AG04449 (cell line): ENCODE data around the gene CCDC186.
A peak's percentile ranks its signal among the peaks of the same experiment; 100 is the strongest.

ENCODE experiments used
- CTCF ChIA-PET: fragments of 350-600 bp; formaldehyde crosslinking; extraction: SDS; loops from one replicate; lab custom pipeline; 2021; ENCODE audit warnings: antibody characterized with exemption; lab: Yijun Ruan, JAX
- POLR2A ChIA-PET: fragments of 400-600, 350-600 bp; formaldehyde crosslinking; extraction: SDS; loops from one replicate; lab custom pipeline; 2020; ENCODE audit warnings: antibody characterized with exemption, inconsistent platforms; lab: Yijun Ruan, JAX
- DNase-seq: peaks from one replicate; pipeline ENCODE4 v3.0.0-alpha.2; 2010; ENCODE audit warnings: low read depth, low spot score
- H3K4me3 ChIP-seq: 2 replicates; pipeline ENCODE4 v1.5.1; 2011; ENCODE audit warnings: low read depth, mild to moderate bottlenecking, control low read depth, low read length
- TF ChIP-seq, protein P1 (sequence below): IDR thresholded peaks from one replicate; pipeline ENCODE4 v1.5.1; 2011; ENCODE audit warnings: mild to moderate bottlenecking, moderate library complexity, low read length, control low read depth, inconsistent platforms; ENCODE audit not compliant: insufficient read depth; ENCODE audit errors: missing control alignments

CCDC186 gene

GRCh38 chr10:114118514-114118913 is 55.5 kb downstream of the CCDC186 start:
- CTCF ChIA-PET = no interaction called here
- POLR2A ChIA-PET = no interaction called here
- DNase-seq = no peak
- no peak overlapping the region for H3K4me3 ChIP-seq
- TF ChIP-seq, protein P1, sequence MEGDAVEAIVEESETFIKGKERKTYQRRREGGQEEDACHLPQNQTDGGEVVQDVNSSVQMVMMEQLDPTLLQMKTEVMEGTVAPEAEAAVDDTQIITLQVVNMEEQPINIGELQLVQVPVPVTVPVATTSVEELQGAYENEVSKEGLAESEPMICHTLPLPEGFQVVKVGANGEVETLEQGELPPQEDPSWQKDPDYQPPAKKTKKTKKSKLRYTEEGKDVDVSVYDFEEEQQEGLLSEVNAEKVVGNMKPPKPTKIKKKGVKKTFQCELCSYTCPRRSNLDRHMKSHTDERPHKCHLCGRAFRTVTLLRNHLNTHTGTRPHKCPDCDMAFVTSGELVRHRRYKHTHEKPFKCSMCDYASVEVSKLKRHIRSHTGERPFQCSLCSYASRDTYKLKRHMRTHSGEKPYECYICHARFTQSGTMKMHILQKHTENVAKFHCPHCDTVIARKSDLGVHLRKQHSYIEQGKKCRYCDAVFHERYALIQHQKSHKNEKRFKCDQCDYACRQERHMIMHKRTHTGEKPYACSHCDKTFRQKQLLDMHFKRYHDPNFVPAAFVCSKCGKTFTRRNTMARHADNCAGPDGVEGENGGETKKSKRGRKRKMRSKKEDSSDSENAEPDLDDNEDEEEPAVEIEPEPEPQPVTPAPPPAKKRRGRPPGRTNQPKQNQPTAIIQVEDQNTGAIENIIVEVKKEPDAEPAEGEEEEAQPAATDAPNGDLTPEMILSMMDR = no peak

DNA sequence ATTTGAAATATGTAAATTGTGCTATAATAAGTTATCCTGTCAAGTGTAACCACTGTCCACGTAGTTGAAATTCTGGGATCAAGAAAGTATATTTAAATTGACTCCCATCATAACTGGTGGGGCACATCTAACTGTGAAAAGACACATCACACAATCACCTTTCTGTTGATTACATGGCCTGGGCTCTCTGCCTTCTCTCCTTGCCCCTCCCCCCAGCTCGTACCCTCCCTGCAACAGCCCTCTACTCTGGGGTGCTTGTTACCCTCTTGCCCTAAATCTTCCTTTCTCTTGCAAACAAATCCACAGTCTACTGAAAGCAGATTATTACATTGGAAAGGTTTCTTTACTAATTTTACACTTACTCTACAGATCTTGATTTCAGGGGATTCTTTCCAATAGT is 56.3 kb downstream of the CCDC186 start:
- ChIA-PET CTCF (interaction anchor here (3.1 kb wide), 1 partner anchor 319 kb away, joined by 9 read pairs; no protein-coding TSS in a partner anchor), POLR2A (no interaction called here)
- TF ChIP-seq, protein P1 = no peak
- DNase-seq = no peak
- no peak overlapping the region for H3K4me3 ChIP-seq

- ChIA-PET POLR2A (no interaction called here), CTCF (interaction anchor here (1.0 to 3.1 kb wide), 4 partner anchors 11 to 317 kb away, joined by 3 to 16 read pairs (median 6); no protein-coding TSS in a partner anchor)
- H3K4me3 ChIP-seq = no peak overlapping the region
- no peak for DNase-seq
- TF ChIP-seq, protein P1 = no peak
Measured at GRCh38 chr10:114115661-114116445, 58.1 kb downstream of the CCDC186 start.

- no peak for DNase-seq
- no peak overlapping the region for H3K4me3 ChIP-seq
- CTCF ChIA-PET = interaction anchor here (0.9 to 14.5 kb wide), 6 partner anchors 9 to 405 kb away, joined by 3 to 335 read pairs (median 3); no protein-coding TSS in a partner anchor
- POLR2A ChIA-PET = no interaction called here
- TF ChIP-seq, protein P1 = peak; percentile 9
Measured at GRCh38 chr10:114110174-114110972, 63.6 kb downstream of the CCDC186 start.

- ChIA-PET POLR2A (no interaction called here), CTCF (interaction anchor here (0.7 to 14.5 kb wide), 17 partner anchors 10 to 424 kb away, joined by 3 to 335 read pairs (median 4); partner anchors contain the start of gene CASP7)
- H3K4me3 ChIP-seq = no peak overlapping the region
- peak; percentile 23 for DNase-seq
- TF ChIP-seq, protein P1 = peak; percentile 30
Measured at GRCh38 chr10:114103284-114103683, 70.7 kb downstream of the CCDC186 start.

DNA sequence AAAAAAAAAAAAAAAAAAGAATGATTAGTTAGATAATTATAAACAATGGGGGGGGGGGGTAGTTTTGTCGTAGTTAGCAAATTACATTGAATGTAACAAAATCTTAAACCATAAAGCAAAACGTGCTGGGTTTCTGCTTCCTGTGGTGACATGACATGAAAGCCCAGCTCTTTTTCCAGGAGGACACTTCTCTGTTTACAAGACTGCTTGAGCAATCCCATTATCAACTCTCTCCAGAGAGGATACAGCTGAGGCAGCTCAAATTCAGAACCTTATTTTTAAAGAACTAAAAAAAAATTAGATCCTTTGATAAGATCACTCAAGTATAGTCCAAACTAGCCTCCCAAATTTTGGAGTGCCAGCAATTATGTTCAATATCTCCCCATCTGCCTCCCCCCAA is 71.7 kb downstream of the CCDC186 start:
- POLR2A ChIA-PET = no interaction called here
- no peak for DNase-seq
- CTCF ChIA-PET = interaction anchor here (0.9 to 14.5 kb wide), 10 partner anchors 8 to 400 kb away, joined by 3 to 335 read pairs (median 4); no protein-coding TSS in a partner anchor
- no peak overlapping the region for H3K4me3 ChIP-seq
- TF ChIP-seq, protein P1 = no peak
